PC-9 (cell line): Measurements from ENCODE around the gene TAS1R2. TPM values are rescaled to one million over a fixed set of nuclear protein-coding genes. Genes with fewer than 3 reads are reported as not detected.

ENCODE experiments used
- BruUV-seq: library from RNA; stranded (reverse); fragments of 400-500 nt; replicated peaks from 2 replicates; lab custom pipeline; 2021; lab: Mats Ljungman, UMichigan
- CTCF ChIA-PET: fragments of 300-600 bp; sonication (Branson Sonifier 250); formaldehyde crosslinking; loops from one replicate; lab custom pipeline; 2022; ENCODE audit warnings: antibody characterized with exemption; lab: Charles Lee
- POLR2A ChIA-PET: fragments of 300-600 bp; sonication (Branson Sonifier 250); formaldehyde crosslinking; loops from one replicate; lab custom pipeline; 2022; ENCODE audit warnings: antibody characterized with exemption; ENCODE audit not compliant: unreplicated experiment; lab: Charles Lee
- DNase-seq, 2 experiments: peaks; one replicate each; pipeline versions ENCODE4 v3.0.0 to v3.0.0-alpha.2; 2015 to 2022; ENCODE audit warnings: mixed read lengths in 1 of 2
- H2AFZ ChIP-seq: fragments of 200-600 bp; sonication (generic); 2 replicates; pipeline ENCODE4 v1.8.1; 2017; ENCODE audit warnings: antibody characterized with exemption
- H3F3A ChIP-seq: fragments of 200-600 bp; sonication (generic); 2 replicates; pipeline ENCODE4 v1.8.1; 2017; ENCODE audit warnings: antibody characterized with exemption, mild to moderate bottlenecking, low read depth; ENCODE audit not compliant: insufficient read depth
- H3K27ac ChIP-seq: fragments of 200-600 bp; sonication (generic); 2 replicates; pipeline ENCODE4 v1.6.1; 2016; ENCODE audit warnings: mixed run types
- H3K27me3 ChIP-seq: fragments of 200-600 bp; sonication (generic); 2 replicates; pipeline ENCODE4 v1.6.1; 2016; ENCODE audit warnings: low read depth, mixed run types; ENCODE audit not compliant: insufficient read depth
- H3K36me3 ChIP-seq: fragments of 200-600 bp; sonication (generic); 2 replicates; pipeline ENCODE4 v1.6.1; 2016; ENCODE audit warnings: low read depth, mixed run types
- H3K4me1 ChIP-seq: fragments of 200-600 bp; sonication (generic); replicated peaks from 2 replicates; pipeline ENCODE4 v1.6.1; 2016; ENCODE audit warnings: mixed run types; ENCODE audit not compliant: insufficient read depth
- H3K4me2 ChIP-seq: fragments of 200-600 bp; sonication (generic); 2 replicates; pipeline ENCODE4 v1.6.1; 2017; ENCODE audit warnings: mixed run types
- H3K4me3 ChIP-seq: fragments of 200-600 bp; sonication (generic); 2 replicates; pipeline ENCODE4 v1.6.1; 2016; ENCODE audit warnings: mixed run types
- H3K79me2 ChIP-seq: fragments of 200-600 bp; sonication (generic); 2 replicates; pipeline ENCODE4 v1.6.1; 2017; ENCODE audit warnings: low read depth, mixed run types
- H3K9me2 ChIP-seq: fragments of 200-600 bp; sonication (generic); 2 replicates; pipeline ENCODE4 v1.8.1; 2017; ENCODE audit warnings: mild to moderate bottlenecking; ENCODE audit not compliant: insufficient read depth
- H3K9me3 ChIP-seq: fragments of 200-600 bp; sonication (generic); 2 replicates; pipeline ENCODE4 v1.8.1; 2016; ENCODE audit warnings: low read depth; ENCODE audit not compliant: insufficient read depth
- H4K20me1 ChIP-seq: fragments of 200-600 bp; sonication (generic); 2 replicates; pipeline ENCODE4 v1.8.1; 2017; ENCODE audit not compliant: insufficient read depth
- EZH2 ChIP-seq: fragments of 200-600 bp; sonication (generic); IDR thresholded peaks from 2 replicates; pipeline ENCODE4 v1.8.0; 2017; ENCODE audit warnings: antibody characterized with exemption, low read depth
- intact Hi-C: fragments of 100-400 bp; cut with micrococcal nuclease; formaldehyde crosslinking; loops from one replicate; pipeline ENCODE4 v1.10.0; 2022; ENCODE audit not compliant: unreplicated experiment
- total RNA-seq: library from RNA; stranded (reverse); gene quantifications from 2 replicates; pipeline ENCODE4 v1.2.3, GENCODE V29; 2021
- TF ChIP-seq, protein P1 (sequence below): fragments of 200-600 bp; sonication (generic); conservative IDR thresholded peaks from 2 replicates; pipeline ENCODE4 v1.6.1; 2017; ENCODE audit warnings: mixed run types, antibody characterized with exemption, mild to moderate bottlenecking, moderate library complexity

Gene TAS1R2
- total RNA-seq, 1 experiment from 2014 or later = not detected

DNA sequence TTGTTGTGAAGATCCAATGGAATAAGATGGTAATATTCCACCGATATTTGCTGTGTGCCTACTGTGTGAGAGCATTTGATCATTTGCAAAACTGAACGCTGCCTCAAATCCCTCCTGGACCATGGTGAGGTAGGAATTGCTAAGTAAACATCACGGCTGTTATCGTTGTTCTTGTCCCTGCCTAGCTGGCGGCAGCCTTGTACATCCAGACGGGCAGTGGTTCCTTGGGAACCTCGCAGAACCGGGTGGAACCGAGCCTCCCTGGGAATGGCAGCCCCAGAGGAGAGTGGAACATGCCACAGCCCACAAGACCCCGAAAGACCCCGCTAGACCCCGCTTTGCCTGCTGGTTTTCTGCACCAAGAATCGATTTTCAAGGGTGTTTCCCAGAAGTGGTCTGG, 60.9 kb downstream of the TAS1R2 start:
- CTCF ChIA-PET = no interaction called here
- DNase-seq = no peak
- Histone ChIP-seq H3K4me1 (no peaks in the 10 kb centered on the region), H3K4me3 (no peak overlapping the region), H3K4me2 (no peak overlapping the region), H3K9me3 (no peaks in the 10 kb centered on the region), H3K27me3 (peaks cover 32% of the 10 kb centered on the region), H3F3A (no peaks in the 10 kb centered on the region), H3K36me3 (no peaks in the 10 kb centered on the region), H3K27ac (no peak overlapping the region), H4K20me1 (no peaks in the 10 kb centered on the region), H3K79me2 (no peaks in the 10 kb centered on the region), H3K9me2 (no peaks in the 10 kb centered on the region), H2AFZ (no peak overlapping the region)
- no TSS peak for BruUV-seq
- POLR2A ChIA-PET = no interaction called here
- intact Hi-C loops = no loop called here
- no peak for TF ChIP-seq EZH2
- TF ChIP-seq, protein P1, sequence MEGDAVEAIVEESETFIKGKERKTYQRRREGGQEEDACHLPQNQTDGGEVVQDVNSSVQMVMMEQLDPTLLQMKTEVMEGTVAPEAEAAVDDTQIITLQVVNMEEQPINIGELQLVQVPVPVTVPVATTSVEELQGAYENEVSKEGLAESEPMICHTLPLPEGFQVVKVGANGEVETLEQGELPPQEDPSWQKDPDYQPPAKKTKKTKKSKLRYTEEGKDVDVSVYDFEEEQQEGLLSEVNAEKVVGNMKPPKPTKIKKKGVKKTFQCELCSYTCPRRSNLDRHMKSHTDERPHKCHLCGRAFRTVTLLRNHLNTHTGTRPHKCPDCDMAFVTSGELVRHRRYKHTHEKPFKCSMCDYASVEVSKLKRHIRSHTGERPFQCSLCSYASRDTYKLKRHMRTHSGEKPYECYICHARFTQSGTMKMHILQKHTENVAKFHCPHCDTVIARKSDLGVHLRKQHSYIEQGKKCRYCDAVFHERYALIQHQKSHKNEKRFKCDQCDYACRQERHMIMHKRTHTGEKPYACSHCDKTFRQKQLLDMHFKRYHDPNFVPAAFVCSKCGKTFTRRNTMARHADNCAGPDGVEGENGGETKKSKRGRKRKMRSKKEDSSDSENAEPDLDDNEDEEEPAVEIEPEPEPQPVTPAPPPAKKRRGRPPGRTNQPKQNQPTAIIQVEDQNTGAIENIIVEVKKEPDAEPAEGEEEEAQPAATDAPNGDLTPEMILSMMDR = no peak

DNA sequence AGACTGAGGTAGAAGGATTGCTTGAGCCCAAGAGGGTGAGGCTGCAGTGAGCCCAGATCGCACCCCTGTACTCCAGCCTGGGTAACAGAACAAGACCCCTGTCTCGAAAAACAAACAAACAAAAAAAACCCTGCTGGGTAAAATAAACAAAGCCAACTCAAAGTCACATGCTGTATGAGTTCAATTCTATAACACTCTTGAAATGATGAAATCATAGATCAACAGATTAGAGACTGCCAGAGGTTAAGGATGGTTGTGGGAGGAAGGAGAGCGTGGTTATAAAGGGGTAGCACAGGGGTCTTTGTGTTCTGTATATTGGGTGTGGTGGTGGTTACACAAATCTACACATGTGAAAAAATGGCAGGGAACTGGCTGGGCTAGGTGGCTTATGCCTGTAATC, 62.5 kb downstream of the TAS1R2 start:
- no peaks in the 10 kb centered on the region for H4K20me1 ChIP-seq
- H3F3A ChIP-seq = no peaks in the 10 kb centered on the region
- H3K9me3 ChIP-seq = no peaks in the 10 kb centered on the region
- ChIA-PET POLR2A (no interaction called here), CTCF (no interaction called here)
- H2AFZ ChIP-seq = no peak overlapping the region
- no peaks in the 10 kb centered on the region for H3K79me2 ChIP-seq
- H3K4me1 ChIP-seq = no peaks in the 10 kb centered on the region
- H3K36me3 ChIP-seq = no peaks in the 10 kb centered on the region
- H3K9me2 ChIP-seq = no peaks in the 10 kb centered on the region
- no peak overlapping the region for H3K27ac ChIP-seq
- no peak overlapping the region for H3K4me3 ChIP-seq
- no peak for TF ChIP-seq EZH2
- TF ChIP-seq, protein P1 = no peak
- BruUV-seq = no TSS peak
- H3K4me2 ChIP-seq = no peak overlapping the region
- intact Hi-C loops = no loop called here
- DNase-seq = no peak
- peaks cover 32% of the 10 kb centered on the region for H3K27me3 ChIP-seq

DNA sequence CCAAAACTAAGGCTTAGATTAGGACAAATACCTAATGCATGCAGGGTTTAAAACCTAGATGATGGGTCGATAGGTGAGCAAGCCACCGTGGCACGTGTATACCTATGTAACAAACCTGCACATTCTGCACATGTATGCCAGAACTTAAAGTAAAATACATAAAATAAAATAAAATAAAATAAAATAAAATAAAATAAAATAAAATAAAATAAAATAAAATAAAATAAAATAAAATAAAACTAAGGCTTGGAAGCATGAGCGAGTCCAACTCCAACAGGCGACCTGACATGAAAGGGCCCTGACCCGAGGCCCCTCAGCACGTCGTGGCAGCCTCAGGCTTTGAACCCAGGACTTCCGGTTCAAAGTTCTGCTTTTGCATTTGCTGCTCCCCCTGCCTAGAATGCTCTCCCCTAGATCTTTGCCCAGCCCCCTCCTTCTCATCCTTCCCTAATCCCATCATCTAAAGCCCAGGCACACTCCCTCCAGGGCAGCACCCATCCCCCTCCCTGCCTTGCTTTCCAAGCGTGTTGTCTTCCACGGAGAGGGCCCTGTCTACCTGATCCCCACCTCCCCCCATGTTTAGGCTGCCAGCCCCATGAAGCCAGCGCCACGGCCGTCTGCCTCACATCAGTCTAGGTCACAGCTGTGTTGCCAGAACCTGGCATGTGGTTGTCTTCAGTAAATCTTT, 64.3 kb downstream of the TAS1R2 start:
- Histone ChIP-seq H3K4me2 (no peak overlapping the region), H3K27me3 (peaks cover 43% of the 10 kb centered on the region), H2AFZ (no peak overlapping the region), H3F3A (no peaks in the 10 kb centered on the region), H3K79me2 (no peaks in the 10 kb centered on the region), H4K20me1 (no peaks in the 10 kb centered on the region), H3K4me1 (no peaks in the 10 kb centered on the region), H3K9me3 (no peaks in the 10 kb centered on the region), H3K9me2 (no peaks in the 10 kb centered on the region), H3K4me3 (no peak overlapping the region), H3K36me3 (no peaks in the 10 kb centered on the region), H3K27ac (no peak overlapping the region)
- intact Hi-C loops = no loop called here
- no TSS peak for BruUV-seq
- ChIA-PET CTCF (no interaction called here), POLR2A (no interaction called here)
- DNase-seq = no peak
- TF ChIP-seq, protein P1 = no peak
- TF ChIP-seq EZH2 = no peak
